B cell (primary cell): ENCODE measurements around the gene FLNA. TPM values are rescaled to one million over a fixed set of nuclear protein-coding genes. Genes with fewer than 3 reads are reported as not detected.
A peak's percentile ranks its signal among the peaks of the same experiment; 100 is the strongest.

ENCODE experiments used
- ATAC-seq: fragments of 200-7000 bp; cut with Tn5 transposase; one replicate; pipeline ENCODE4 v1.10.0; 2021; ENCODE audit warnings: low read depth, mild to moderate bottlenecking, moderate number of reproducible peaks, moderate library complexity
- CTCF ChIA-PET: fragments of 350-600 bp; sonication (Branson Sonifier 250); formaldehyde crosslinking; loops from one replicate; lab custom pipeline; 2021; ENCODE audit warnings: antibody characterized with exemption, inconsistent platforms; lab: Charles Lee
- POLR2A ChIA-PET: fragments of 350-600 bp; sonication (Branson Sonifier 250); formaldehyde crosslinking; loops from one replicate; lab custom pipeline; 2021; ENCODE audit warnings: antibody characterized with exemption; lab: Charles Lee
- DNase-seq: peaks from one replicate; pipeline ENCODE4 v3.0.0; 2013
- H2AFZ ChIP-seq: 2 replicates; pipeline ENCODE4 v1.6.1; 2012; ENCODE audit warnings: mild to moderate bottlenecking, low read depth, low read length; ENCODE audit not compliant: insufficient read depth, poor library complexity, severe bottlenecking
- H3K27ac ChIP-seq, 2 donors: 1 replicate in 1 of 2; 2 replicates in 1 of 2; pipeline ENCODE4 v1.5.1; 2012 to 2013; ENCODE audit warnings: low read length in 2 of 2, mild to moderate bottlenecking in 2 of 2, moderate library complexity in 1 of 2
- H3K27me3 ChIP-seq, 4 experiments: fragments of 200-600 bp in 1 of 4; sonication (generic) in 1 of 4; replicated peaks in 1 of 4; 1 replicate in 2 of 4; 2 replicates in 2 of 4; pipeline versions ENCODE4 v1.6.1 to v1.7.0; 2013 to 2016; ENCODE audit warnings: low read length in 3 of 4, mild to moderate bottlenecking in 2 of 4, mixed read lengths in 1 of 4, moderate library complexity in 1 of 4; ENCODE audit not compliant: insufficient read depth in 4 of 4, control insufficient read depth in 3 of 4; ENCODE audit errors: control extremely low read depth in 1 of 4
- H3K36me3 ChIP-seq, 2 experiments: replicated peaks in 1 of 2; 1 replicate in 1 of 2; 2 replicates in 1 of 2; pipeline versions ENCODE4 v1.6.1 to v1.7.1; 2013; ENCODE audit warnings: low read length in 1 of 2; ENCODE audit not compliant: insufficient read depth in 2 of 2, control insufficient read depth in 1 of 2; ENCODE audit errors: control extremely low read depth in 1 of 2, extremely low read depth in 1 of 2
- H3K4me1 ChIP-seq, 2 donors: fragments of 200-600 bp in 1 of 2; sonication (generic) in 1 of 2; 1 replicate in 1 of 2; 2 replicates in 1 of 2; pipeline versions ENCODE4 v1.5.1 to v1.6.1; 2013 to 2017; ENCODE audit warnings: low read length in 2 of 2; ENCODE audit not compliant: control insufficient read depth in 2 of 2, insufficient read depth in 2 of 2
- H3K4me2 ChIP-seq: replicated peaks from 2 replicates; pipeline ENCODE3; 2012; ENCODE audit warnings: mild to moderate bottlenecking, low read depth, low read length; ENCODE audit not compliant: poor library complexity, severe bottlenecking
- H3K4me3 ChIP-seq, 5 experiments: fragments of 200-600 bp in 1 of 5; sonication (generic) in 1 of 5; 1 replicate in 3 of 5; 2 replicates in 2 of 5; pipeline versions ENCODE4 v1.5.1 to v1.7.0; 2011 to 2016; ENCODE audit warnings: low read length in 4 of 5, mild to moderate bottlenecking in 4 of 5, low read depth in 2 of 5, control low read depth in 1 of 5, moderate library complexity in 1 of 5; ENCODE audit not compliant: insufficient read depth in 1 of 5; ENCODE audit errors: control extremely low read depth in 1 of 5, extremely low read depth in 1 of 5
- H3K79me2 ChIP-seq: fragments of 200-600 bp; sonication (generic); one replicate; pipeline ENCODE4 v1.6.0; 2016; ENCODE audit warnings: low read length; ENCODE audit not compliant: control insufficient read depth, insufficient read depth
- H3K9ac ChIP-seq: fragments of 200-600 bp; sonication (generic); 2 replicates; pipeline ENCODE4 v1.6.1; 2017; ENCODE audit warnings: mild to moderate bottlenecking, low read length, moderate library complexity
- H3K9me3 ChIP-seq, 3 donors: one replicate each; pipeline versions ENCODE4 v1.6.1 to v1.7.1; 2013; ENCODE audit warnings: low read length in 2 of 3; ENCODE audit not compliant: control insufficient read depth in 2 of 3, insufficient read depth in 1 of 3; ENCODE audit errors: control extremely low read depth in 1 of 3
- H4K20me1 ChIP-seq: 2 replicates; pipeline ENCODE4 v1.6.0; 2012; ENCODE audit warnings: mild to moderate bottlenecking, low read length; ENCODE audit not compliant: insufficient read depth, control insufficient read depth, poor library complexity, severe bottlenecking
- H3K27ac Mint-ChIP-seq: one replicate; pipeline ENCODE4 v1.8.0; 2021; ENCODE audit warnings: mixed read lengths
- H3K27me3 Mint-ChIP-seq: one replicate; pipeline ENCODE4 v1.8.0; 2021; ENCODE audit warnings: mixed read lengths
- H3K4me1 Mint-ChIP-seq: one replicate; pipeline ENCODE4 v1.8.0; 2021; ENCODE audit warnings: mixed read lengths
- H3K4me3 Mint-ChIP-seq: one replicate; pipeline ENCODE4 v1.8.0; 2021; ENCODE audit warnings: mixed read lengths
- H3K9me3 Mint-ChIP-seq: one replicate; pipeline ENCODE4 v1.8.0; 2022; ENCODE audit warnings: mixed read lengths; ENCODE audit not compliant: insufficient read depth
- EZH2 ChIP-seq: IDR thresholded peaks from 2 replicates; pipeline ENCODE4 v1.6.1; 2012; ENCODE audit warnings: borderline replicate concordance, low read depth, mild to moderate bottlenecking, moderate library complexity, low read length; ENCODE audit not compliant: insufficient read depth, poor library complexity, severe bottlenecking
- WGBS: methylation state at CpG from one replicate; pipeline ENCODE4 v1.1.5; 2013; ENCODE audit warnings: missing lambda C conversion rate; ENCODE audit not compliant: insufficient coverage; 5-methylcytosine and 5-hydroxymethylcytosine counted together
- intact Hi-C: fragments of 100-400 bp; cut with micrococcal nuclease; formaldehyde crosslinking; loops from one replicate; pipeline ENCODE4 v1.10.0; 2022
- polyA plus RNA-seq: library from polyadenylated mRNA; depleted of rRNA; stranded (reverse); fragments of >200 nt; gene quantifications from 2 replicates; pipeline ENCODE4 v1.2.3, GENCODE V29; 2012
- total RNA-seq, 2 donors: library from RNA; stranded (reverse); fragments of 120-200 nt in 1 of 2; gene quantifications; 1 replicate in 1 of 2; 2 replicates in 1 of 2; pipeline versions ENCODE4 v1.2.3 to v1.2.4, GENCODE V29; 2013 to 2022
- TF ChIP-seq, protein P1 (sequence below): fragments of 200-600 bp; IDR thresholded peaks from one replicate; pipeline ENCODE4 v1.8.0; 2022; ENCODE audit warnings: antibody characterized with exemption, mild to moderate bottlenecking

The FLNA gene
- total and polyA plus RNA-seq, 2 donors (not counting 1 experiment from before 2014, with no cell fraction given): 342 to 510 TPM

GRCh38 chrX:154305541-154306205 lies 68.8 kb downstream of the FLNA start:
- ATAC-seq (no peak), DNase-seq (peak; percentile 50)
- peaks cover 34 to 43% of the 10 kb centered on the region in 2 donors for H3K4me1 ChIP-seq
- no peak overlapping the region for H3K27ac ChIP-seq
- peaks cover 0 to 5% (median 0%) of the 10 kb centered on the region in 3 donors for H3K9me3 ChIP-seq
- POLR2A ChIA-PET: no interaction called here
- H4K20me1 ChIP-seq: no peaks in the 10 kb centered on the region
- WGBS: 100% methylated on average over 3 of the region's 11 CpGs
- TF ChIP-seq, protein P1, sequence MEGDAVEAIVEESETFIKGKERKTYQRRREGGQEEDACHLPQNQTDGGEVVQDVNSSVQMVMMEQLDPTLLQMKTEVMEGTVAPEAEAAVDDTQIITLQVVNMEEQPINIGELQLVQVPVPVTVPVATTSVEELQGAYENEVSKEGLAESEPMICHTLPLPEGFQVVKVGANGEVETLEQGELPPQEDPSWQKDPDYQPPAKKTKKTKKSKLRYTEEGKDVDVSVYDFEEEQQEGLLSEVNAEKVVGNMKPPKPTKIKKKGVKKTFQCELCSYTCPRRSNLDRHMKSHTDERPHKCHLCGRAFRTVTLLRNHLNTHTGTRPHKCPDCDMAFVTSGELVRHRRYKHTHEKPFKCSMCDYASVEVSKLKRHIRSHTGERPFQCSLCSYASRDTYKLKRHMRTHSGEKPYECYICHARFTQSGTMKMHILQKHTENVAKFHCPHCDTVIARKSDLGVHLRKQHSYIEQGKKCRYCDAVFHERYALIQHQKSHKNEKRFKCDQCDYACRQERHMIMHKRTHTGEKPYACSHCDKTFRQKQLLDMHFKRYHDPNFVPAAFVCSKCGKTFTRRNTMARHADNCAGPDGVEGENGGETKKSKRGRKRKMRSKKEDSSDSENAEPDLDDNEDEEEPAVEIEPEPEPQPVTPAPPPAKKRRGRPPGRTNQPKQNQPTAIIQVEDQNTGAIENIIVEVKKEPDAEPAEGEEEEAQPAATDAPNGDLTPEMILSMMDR: no peak
- TF ChIP-seq EZH2: no peak
- no peak overlapping the region for H3K4me3 ChIP-seq
- no peaks in the 10 kb centered on the region for H3K36me3 ChIP-seq
- peaks cover 41% of the 10 kb centered on the region for H3K4me1 Mint-ChIP-seq
- CTCF ChIA-PET: interaction anchor here (0.8 to 6.1 kb wide), 2 partner anchors 10 to 170 kb away, joined by 3 to 63 read pairs; no protein-coding TSS in a partner anchor
- no peak overlapping the region for H2AFZ ChIP-seq
- H3K79me2 ChIP-seq: no peaks in the 10 kb centered on the region
- H3K27me3 Mint-ChIP-seq: no peaks in the 10 kb centered on the region
- no peak overlapping the region for H3K9ac ChIP-seq
- no peaks in the 10 kb centered on the region for H3K9me3 Mint-ChIP-seq
- intact Hi-C loops: no loop called here
- H3K4me3 Mint-ChIP-seq: peak overlapping the region; percentile 65
- peak overlapping the region; percentile 30 for H3K4me2 ChIP-seq
- H3K27ac Mint-ChIP-seq: peak overlapping the region; percentile 80
- H3K27me3 ChIP-seq: no peaks in the 10 kb centered on the region

DNA sequence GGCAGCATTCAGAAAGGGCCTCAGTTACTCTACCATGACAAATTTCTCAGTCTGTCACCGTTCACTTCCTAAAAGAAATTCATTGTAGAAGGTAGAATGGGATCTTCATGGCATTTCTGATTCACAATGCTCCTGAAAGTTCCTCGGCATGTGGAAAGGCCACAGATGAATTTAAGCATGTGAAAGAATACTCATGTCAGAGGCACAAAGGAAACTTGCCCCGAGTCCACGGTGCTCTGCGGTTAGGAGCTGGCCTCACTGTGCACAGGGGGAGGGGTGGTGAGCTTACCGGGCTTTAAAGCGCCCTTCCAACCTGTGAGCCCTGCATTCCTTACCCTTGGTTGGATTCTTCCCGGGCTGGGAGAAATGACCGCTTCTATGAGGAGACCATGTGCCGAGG lies 69.6 kb downstream of the FLNA start:
- no peak for ATAC-seq
- WGBS: 80% methylated on average over 2 of the region's 10 CpGs
- Histone ChIP-seq H4K20me1 (no peaks in the 10 kb centered on the region), H3K4me2 (no peak overlapping the region), H3K27me3 (no peaks in the 10 kb centered on the region), H3K4me1 (peaks cover 34 to 43% of the 10 kb centered on the region in 2 donors), H3K79me2 (no peaks in the 10 kb centered on the region), H3K9me3 (peaks cover 0 to 5% (median 0%) of the 10 kb centered on the region in 3 donors), H2AFZ (no peak overlapping the region), H3K4me3 (no peak overlapping the region), H3K27ac (no peak overlapping the region), H3K9ac (no peak overlapping the region), H3K36me3 (no peaks in the 10 kb centered on the region)
- no peak overlapping the region for H3K27ac Mint-ChIP-seq
- no peak for DNase-seq
- ChIA-PET POLR2A (no interaction called here), CTCF (interaction anchor here (6.1 kb wide), 1 partner anchor 169 kb away, joined by 63 read pairs; no protein-coding TSS in a partner anchor)
- H3K4me1 Mint-ChIP-seq: peaks cover 38% of the 10 kb centered on the region
- no peak for TF ChIP-seq EZH2
- TF ChIP-seq, protein P1: no peak
- H3K9me3 Mint-ChIP-seq: no peaks in the 10 kb centered on the region
- H3K27me3 Mint-ChIP-seq: no peaks in the 10 kb centered on the region
- H3K4me3 Mint-ChIP-seq: no peak overlapping the region
- intact Hi-C loops: no loop called here
